ENCODE measurements around the gene LHX2. TPM values are rescaled to one million over a fixed set of nuclear protein-coding genes. Genes with fewer than 3 reads are reported as not detected.
"Not testable (repeated sequence)": the region's sequence is repeated elsewhere in the genome, so short reads cannot be mapped to it uniquely, and the experiment has no call there.

Gene LHX2
- total RNA-seq, 4 donors from 2014 or later, result not detected

DNA sequence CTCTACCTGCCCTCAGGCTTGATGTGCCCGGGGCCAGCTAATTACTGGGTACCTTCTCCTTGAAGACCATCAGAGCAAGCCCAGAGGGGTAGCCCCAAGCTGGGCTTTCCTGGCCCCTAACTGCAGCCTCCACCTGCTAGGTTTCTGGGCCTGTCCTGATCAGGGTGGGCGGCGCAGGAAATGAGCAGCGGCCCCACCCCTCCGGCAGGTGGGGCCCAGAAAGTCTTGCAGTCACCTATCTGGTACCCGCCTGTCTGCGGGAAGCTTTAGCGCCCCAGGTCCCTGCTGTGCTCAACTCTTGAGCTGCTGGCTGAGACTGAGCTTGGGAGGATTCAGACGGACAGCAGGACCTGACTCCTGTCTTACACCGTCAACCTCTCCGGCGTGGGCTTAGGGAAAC is 37.1 kb upstream of the LHX2 start:
- TF ChIP-seq, protein P1, sequence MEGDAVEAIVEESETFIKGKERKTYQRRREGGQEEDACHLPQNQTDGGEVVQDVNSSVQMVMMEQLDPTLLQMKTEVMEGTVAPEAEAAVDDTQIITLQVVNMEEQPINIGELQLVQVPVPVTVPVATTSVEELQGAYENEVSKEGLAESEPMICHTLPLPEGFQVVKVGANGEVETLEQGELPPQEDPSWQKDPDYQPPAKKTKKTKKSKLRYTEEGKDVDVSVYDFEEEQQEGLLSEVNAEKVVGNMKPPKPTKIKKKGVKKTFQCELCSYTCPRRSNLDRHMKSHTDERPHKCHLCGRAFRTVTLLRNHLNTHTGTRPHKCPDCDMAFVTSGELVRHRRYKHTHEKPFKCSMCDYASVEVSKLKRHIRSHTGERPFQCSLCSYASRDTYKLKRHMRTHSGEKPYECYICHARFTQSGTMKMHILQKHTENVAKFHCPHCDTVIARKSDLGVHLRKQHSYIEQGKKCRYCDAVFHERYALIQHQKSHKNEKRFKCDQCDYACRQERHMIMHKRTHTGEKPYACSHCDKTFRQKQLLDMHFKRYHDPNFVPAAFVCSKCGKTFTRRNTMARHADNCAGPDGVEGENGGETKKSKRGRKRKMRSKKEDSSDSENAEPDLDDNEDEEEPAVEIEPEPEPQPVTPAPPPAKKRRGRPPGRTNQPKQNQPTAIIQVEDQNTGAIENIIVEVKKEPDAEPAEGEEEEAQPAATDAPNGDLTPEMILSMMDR (IDR thresholded peaks at IDR 0.05), result no peak
- DNase-seq (ENCODE audit: low spot score), result no peak
- ATAC-seq (ENCODE audit: low FRiP score), result no peak

DNA sequence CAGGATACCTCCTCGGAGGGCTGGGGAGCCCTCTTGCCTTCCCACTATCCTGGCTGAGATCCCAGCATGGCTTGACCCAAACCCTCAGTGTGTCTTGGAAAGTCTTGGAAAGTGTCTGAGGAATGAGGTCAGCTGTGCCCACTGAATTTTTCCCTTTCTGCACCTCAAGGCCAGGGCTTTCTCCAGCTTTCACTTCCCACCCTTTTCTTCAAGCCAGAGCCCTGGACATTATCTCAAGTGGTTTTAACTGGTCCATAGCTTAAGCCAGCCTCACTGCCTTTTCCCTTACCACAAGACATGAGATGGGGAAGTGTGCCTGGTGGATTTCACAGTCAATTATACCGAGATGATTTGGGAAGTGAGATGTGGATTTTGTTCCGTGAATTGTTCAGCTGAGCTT is 35.7 kb upstream of the LHX2 start:
- ATAC-seq (ENCODE audit: low FRiP score) (no peak), DNase-seq (ENCODE audit: low spot score) (no peak)
- TF ChIP-seq, protein P1 (IDR thresholded peaks at IDR 0.05), result no peak

DNA sequence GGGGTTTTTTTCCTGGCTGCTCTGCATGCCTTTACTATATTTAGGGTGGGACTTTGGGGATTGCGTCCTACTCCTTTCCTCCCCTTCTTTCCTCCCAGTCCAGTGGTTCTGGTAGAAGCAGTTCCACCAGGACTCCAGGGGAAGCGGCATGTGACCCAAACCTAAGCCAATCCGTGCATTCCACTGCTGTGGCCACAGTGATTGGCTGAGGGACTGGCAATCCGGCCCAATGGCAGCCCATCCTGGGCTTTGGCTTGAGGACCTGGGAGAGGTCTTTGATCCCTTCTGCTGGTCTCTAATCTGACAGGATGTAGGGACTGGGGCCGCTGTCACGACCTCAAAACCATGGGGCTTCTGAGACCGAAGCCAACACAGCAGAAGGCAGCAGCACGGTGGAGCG is 35.0 kb upstream of the LHX2 start:
- ATAC-seq (ENCODE audit: low FRiP score); DNase-seq (ENCODE audit: low spot score): not testable (repeated sequence)

DNA sequence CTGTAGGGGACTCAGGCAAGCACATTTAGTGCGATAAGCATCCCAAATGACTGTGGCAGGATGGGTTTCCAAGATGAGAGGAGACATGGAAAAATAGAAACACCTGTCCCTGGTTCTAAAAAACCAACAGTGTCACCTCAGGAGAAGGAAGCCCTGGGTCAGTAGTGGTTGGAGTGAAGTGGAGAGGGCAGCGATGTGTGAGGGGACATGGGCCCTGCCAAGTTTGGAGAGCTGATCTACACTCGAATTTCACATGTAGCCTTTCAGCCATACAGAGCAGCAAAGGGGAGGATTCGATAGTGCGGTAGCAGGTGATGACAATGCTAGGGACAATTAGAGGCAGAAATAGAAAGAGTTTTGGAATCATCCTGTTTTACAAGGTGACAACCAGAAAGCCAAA is 32.6 kb upstream of the LHX2 start:
- TF ChIP-seq, protein P1 (IDR thresholded peaks at IDR 0.05), result no peak
- DNase-seq (ENCODE audit: low spot score) (no peak), ATAC-seq (ENCODE audit: low FRiP score) (no peak)

DNA sequence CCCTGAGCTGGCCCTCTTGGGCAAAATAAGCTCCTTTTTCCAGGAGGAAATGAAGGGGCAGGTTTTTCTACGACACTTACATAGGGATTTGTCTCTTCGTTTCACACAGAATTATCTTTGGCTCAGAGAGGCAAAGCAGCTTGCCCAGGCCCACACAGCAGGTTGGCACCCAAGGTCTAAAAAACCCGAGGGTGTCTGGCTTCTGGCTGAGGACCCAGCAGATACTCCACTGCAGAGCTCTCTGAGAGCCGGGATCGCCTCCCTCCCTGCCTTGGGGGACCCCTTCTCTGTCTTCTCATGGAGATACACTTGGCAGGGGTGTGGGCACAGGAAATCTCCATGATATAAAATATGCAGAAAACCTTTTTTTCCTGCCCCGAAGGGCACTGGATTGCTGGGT is 29.0 kb upstream of the LHX2 start:
- no peak for DNase-seq (ENCODE audit: low spot score)
- ATAC-seq (ENCODE audit: low FRiP score), result no peak

DNA sequence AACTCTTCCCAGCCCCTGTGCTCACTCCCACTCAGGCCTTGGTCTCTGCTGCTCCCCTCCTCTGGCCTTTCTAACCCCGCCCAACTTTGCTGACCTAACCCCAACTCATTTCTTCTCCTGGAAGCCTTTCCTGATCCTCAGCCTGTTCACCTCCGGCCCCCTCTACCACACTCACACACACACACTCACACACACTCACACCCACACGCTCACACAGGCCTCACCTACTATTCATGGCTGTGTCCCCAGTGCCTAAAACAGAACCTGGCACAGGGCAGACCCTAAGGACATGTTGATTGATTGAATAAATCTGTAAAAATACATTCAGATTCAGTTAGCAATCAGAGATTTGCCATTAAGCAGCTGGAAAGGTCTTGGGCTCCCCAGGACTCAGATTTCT is 28.5 kb upstream of the LHX2 start:
- DNase-seq (ENCODE audit: low spot score) (no peak), ATAC-seq (ENCODE audit: low FRiP score) (no peak)
- TF ChIP-seq, protein P1 (IDR thresholded peaks at IDR 0.05), result no peak

More for the DNA sequence above, 29.0 kb upstream of the LHX2 start:
- TF ChIP-seq, protein P1 (IDR thresholded peaks at IDR 0.05), result no peak

DNA sequence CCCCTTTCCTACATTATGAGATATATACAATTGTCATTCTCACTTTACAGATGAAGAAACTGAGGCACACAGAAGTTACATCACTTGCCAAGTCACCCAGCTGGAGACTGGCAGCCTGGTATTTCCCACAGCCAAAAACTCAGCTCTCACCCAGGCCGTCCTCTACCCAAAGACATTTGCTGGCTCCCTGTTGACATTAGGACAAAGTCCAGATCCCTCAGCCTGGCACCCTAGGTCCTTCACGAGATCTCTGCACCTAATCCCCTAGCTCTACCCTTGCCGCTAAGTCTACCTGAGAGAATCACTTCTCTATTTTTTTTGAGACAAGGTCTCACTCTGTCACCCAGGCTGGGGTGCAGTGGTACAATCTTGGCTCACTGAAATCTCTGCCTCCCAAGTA is 26.8 kb upstream of the LHX2 start:
- DNase-seq (ENCODE audit: low spot score) (no peak), ATAC-seq (ENCODE audit: low FRiP score) (no peak)
- TF ChIP-seq, protein P1 (IDR thresholded peaks at IDR 0.05), result no peak

DNA sequence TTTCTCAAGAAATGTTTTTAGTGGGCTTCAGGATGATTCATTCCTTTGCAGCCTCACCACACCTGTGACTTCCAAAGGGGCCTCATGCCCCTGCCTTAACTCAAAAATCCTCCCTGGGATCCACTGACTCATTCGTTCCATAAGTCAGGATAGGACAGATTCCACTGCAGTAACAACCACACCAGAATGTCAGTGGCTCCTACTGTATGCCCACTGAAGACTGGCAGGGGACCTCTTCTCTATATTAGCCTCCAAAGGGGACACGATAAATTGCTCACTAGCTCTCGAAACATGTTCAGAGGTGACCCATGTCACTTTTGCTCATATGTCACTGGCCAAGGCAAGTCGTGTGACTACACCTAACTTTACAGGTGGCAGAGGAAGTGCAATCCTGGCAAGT is 25.7 kb upstream of the LHX2 start:
- ATAC-seq (ENCODE audit: low FRiP score), result no peak
- TF ChIP-seq, protein P1 (IDR thresholded peaks at IDR 0.05), result no peak
- DNase-seq (ENCODE audit: low spot score), result no peak
